GM18909 (cell line): Measurements from ENCODE around the gene GOLIM4.

Source experiments
- ATAC-seq: cut with Tn5 transposase; IDR thresholded peaks from one replicate; pipeline ENCODE4 v1.9.1; 2021; ENCODE audit warnings: mild to moderate bottlenecking; ENCODE audit not compliant: unreplicated experiment, poor library complexity

Gene GOLIM4

GRCh38 chr3:168051531-168052471 lies 43.9 kb downstream of the GOLIM4 start:
- peak; percentile 65 for ATAC-seq

GRCh38 chr3:168051070-168051469 lies 44.7 kb downstream of the GOLIM4 start:
- ATAC-seq, result no peak

- no peak for ATAC-seq
Observed at GRCh38 chr3:168049367-168049974, 46.3 kb downstream of the GOLIM4 start.

GRCh38 chr3:168048414-168049330 lies 47.1 kb downstream of the GOLIM4 start:
- no peak for ATAC-seq

GRCh38 chr3:168047936-168048335 lies 47.8 kb downstream of the GOLIM4 start:
- ATAC-seq, result no peak

- ATAC-seq, result peak; percentile 74
Observed at GRCh38 chr3:168047190-168047795, 48.4 kb downstream of the GOLIM4 start.

- ATAC-seq, result no peak
Observed at GRCh38 chr3:168044049-168044448, 51.7 kb downstream of the GOLIM4 start.

- ATAC-seq, result peak; percentile 90
Observed at GRCh38 chr3:168040607-168041208, 55.0 kb downstream of the GOLIM4 start.

- ATAC-seq, result no peak
Observed at GRCh38 chr3:168037020-168037419, 58.7 kb downstream of the GOLIM4 start.

- no peak for ATAC-seq
Observed at GRCh38 chr3:168036619-168037018, 59.1 kb downstream of the GOLIM4 start.

- ATAC-seq, result no peak
Observed at GRCh38 chr3:168034152-168034928, 61.4 kb downstream of the GOLIM4 start.

- ATAC-seq, result no peak
Observed at GRCh38 chr3:168030577-168030976, 65.1 kb downstream of the GOLIM4 start.

- ATAC-seq, result no peak
Observed at GRCh38 chr3:168029705-168030104, 66.0 kb downstream of the GOLIM4 start.

- no peak for ATAC-seq
Observed at GRCh38 chr3:168028086-168028485, 67.6 kb downstream of the GOLIM4 start.

GRCh38 chr3:168026764-168027163 lies 69.0 kb downstream of the GOLIM4 start:
- no peak for ATAC-seq

- ATAC-seq, result no peak
Observed at GRCh38 chr3:168025076-168025475, 70.6 kb downstream of the GOLIM4 start.

GRCh38 chr3:168024537-168024941 lies 71.2 kb downstream of the GOLIM4 start:
- peak; percentile 76 for ATAC-seq

- no peak for ATAC-seq
Observed at GRCh38 chr3:168021737-168022450, 73.8 kb downstream of the GOLIM4 start.
